GM12875 (cell line): ENCODE results near the gene SOX2.

ENCODE experiments used
- H3K4me3 ChIP-seq: one replicate; pipeline ENCODE4 v1.5.1; 2011; ENCODE audit warnings: low read depth, low read length, control low read depth
- TF ChIP-seq, protein P1 (sequence below): IDR thresholded peaks from 2 replicates; pipeline ENCODE4 v1.5.1; 2011; ENCODE audit warnings: low read depth, mild to moderate bottlenecking, control low read depth, inconsistent platforms, low read length, moderate library complexity, borderline replicate concordance; ENCODE audit not compliant: insufficient read depth

The SOX2 gene

DNA sequence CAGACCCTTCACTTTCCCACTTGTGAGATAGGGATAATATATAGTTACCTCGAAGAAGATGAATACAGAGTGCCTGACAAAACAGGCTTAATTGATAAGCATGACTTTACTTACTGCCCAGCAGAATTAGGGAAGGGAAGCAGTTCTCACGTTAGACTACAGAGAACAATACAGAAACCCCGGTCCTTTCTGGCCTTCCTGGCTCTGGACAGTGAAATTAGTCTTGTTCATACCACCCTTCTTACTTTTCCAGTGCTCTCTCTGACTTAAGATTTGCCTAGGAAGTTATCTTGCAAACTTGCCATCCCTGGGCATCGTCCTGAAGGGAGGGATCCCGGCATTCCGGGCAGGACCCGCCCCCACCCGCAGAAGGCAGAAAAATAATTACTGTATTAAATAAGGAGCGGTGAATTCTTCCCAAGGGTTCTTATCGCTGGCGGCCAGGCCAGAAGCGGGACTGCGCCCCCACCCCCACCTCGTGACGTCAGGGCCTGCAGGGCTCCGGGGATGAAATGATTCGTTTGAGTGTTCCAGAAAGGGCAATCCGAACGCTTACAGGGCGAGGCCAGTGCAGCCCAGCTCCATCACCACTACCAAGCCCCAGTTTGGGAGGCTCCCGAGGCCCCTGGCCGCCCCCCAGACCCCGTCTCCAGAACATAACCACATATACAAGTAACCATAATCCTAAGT, 8.4 kb downstream of the SOX2 start:
- H3K4me3 ChIP-seq: no peak overlapping the region
- TF ChIP-seq, protein P1, sequence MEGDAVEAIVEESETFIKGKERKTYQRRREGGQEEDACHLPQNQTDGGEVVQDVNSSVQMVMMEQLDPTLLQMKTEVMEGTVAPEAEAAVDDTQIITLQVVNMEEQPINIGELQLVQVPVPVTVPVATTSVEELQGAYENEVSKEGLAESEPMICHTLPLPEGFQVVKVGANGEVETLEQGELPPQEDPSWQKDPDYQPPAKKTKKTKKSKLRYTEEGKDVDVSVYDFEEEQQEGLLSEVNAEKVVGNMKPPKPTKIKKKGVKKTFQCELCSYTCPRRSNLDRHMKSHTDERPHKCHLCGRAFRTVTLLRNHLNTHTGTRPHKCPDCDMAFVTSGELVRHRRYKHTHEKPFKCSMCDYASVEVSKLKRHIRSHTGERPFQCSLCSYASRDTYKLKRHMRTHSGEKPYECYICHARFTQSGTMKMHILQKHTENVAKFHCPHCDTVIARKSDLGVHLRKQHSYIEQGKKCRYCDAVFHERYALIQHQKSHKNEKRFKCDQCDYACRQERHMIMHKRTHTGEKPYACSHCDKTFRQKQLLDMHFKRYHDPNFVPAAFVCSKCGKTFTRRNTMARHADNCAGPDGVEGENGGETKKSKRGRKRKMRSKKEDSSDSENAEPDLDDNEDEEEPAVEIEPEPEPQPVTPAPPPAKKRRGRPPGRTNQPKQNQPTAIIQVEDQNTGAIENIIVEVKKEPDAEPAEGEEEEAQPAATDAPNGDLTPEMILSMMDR: no peak

DNA sequence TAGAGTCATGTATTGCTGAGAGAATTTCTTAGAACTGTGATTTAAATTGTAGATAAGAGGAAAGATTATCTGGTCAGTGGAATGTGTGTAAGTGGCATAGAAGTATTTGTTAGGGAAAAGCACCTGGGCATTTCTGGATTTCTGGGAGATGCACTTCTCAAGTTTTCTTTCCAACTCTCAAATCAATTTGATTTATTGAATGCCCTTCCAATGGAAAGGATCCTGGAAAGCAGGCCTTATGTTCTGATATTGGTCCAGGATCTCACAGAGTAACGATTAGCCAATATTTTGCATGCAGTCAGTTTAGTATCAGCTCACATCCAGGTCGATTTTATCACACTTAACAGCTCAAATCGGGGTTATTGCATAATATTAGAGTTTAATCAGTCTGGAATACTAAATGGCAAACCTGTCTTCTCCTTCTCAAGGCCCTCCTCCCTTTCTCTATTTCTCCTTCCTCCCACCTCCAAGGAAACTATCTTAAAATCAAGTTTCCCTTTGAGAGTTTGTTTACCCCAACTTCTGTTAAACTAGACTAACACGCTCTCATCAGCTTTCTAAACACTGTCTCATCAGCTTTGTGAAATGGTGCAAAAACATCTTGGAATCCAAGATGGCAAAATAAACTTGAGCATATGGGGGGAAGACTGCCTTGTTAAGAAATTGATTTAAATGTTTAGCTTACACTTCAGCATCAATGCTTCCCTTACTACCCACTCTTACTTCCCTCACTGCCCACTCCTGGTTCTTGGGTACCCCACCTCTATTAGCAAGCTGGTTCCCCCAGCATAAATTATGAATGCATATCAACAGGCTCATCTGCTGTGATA, 9.5 kb downstream of the SOX2 start:
- TF ChIP-seq, protein P1: no peak
- H3K4me3 ChIP-seq: no peak overlapping the region

DNA sequence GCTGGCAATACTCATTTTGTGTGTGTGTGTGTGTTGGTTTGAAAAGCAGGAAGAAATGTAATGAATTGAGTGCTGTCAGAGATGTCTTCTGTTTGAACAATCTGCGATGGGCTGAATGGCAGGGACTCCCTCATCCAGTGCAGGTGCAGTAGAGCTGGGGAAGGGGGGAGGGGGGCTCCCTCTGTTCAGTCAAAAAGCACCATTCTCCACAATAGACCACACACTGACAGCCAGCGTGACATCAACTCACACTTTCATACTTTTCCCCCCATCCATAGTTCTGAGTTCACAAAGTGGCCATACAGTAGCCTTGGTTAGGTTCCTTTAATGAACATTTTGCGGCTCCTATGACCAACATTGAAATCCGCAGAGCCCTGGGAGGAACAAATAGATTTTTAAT, 10.4 kb downstream of the SOX2 start:
- TF ChIP-seq, protein P1: no peak
- no peak overlapping the region for H3K4me3 ChIP-seq

DNA sequence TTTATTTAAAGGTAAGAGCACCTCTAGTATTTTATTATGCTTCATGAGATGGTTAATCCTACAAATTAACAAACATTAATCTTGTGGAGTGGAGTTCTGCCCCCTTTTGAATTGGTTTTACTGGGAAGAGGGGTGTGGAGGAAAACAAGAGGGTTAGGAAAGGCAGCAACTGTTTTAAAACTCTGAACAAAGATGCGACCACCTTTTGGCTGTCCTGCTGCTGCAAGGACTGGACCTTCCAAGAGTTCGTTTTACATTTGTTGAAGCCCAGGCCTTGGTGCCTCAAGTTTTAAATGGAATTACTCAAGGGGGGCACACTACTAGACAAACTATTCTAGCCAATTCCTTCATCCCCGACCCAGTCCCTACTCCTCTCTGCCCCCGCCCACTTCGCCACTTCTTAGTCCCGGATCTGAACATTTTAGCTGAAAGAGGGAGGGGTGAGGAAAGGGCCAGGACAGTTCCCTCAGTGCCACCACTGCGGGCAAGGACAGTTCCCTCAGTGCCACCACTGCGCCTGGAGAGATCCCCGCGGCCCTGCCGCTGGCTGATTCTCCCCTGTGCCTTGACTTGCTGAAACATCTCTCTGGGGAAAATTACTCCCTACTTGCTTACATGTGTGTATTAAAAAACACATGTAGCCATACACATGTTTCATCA, 11.2 kb downstream of the SOX2 start:
- H3K4me3 ChIP-seq: no peak overlapping the region
- TF ChIP-seq, protein P1: no peak

DNA sequence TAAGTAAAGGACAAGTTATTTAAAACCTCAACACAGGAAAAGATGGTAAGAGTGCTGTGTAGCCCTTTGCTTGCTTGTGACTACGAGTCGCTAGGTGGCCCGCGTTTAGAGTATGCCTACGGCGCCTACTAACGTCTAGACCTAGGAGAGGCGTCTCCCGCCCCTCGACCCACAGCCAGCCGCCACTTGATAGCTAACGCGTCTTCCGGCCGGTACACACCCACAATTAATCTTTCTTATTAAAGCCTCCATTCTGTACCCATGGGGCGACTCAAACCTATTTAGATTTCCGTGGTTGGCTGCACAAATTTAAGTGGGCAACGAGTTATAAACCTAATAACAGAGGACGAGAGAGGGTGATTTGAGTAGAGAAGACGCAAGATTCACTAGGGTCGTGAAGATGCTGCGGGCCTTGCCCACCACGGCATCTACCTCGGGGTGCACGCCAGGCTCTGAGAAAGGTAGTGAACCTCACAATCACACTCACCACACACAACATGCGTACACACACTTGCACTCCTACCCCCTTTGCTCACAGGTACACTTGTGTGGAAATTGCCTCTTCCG, 12.0 kb downstream of the SOX2 start:
- no peak overlapping the region for H3K4me3 ChIP-seq
- TF ChIP-seq, protein P1: no peak

DNA sequence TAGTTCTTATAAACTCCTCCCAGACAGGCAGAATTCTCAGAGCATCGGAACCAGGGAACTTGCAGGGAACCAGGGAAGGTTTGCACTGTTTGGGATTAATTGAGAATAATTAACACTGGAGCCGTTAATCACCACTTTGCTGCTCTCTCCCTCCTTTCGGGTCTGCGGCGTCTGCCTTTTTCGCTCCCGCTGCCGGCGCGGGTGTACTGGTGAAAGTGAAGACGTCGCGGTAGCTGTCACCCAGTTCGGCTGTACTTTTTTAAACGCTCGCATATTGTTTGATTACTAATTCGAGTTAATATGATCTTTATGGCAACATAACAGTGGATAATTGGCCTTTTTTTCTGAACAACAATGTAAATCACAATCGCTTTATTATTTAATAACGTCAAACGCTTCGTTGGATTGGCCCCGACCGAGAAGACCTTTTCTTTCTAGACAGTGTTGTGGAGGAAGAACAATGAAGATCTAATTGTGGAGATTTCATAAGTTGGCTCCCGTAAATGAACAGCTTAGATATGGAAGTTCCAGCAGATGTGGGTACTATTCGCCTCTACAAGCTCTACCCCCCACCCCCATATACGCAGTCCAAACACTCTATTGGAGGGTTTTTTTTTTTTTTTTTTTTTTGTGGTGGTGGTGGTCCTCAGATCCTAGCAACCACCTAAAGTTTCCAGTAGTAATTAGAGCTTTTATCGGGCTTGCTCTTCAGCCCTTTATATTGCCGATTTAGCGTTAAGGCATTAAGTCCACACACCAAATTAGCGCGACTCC, 12.7 kb downstream of the SOX2 start:
- TF ChIP-seq, protein P1: no peak
- H3K4me3 ChIP-seq: no peak overlapping the region
